ENCODE data around the gene ADAMTSL4.

- TF ChIP-seq POLR2A (IDR thresholded peaks at IDR 0.05; ENCODE audit: borderline replicate concordance, extremely low read depth, insufficient read depth, insufficient read length) (peak; percentile 52), POLR2AphosphoS5 (IDR thresholded peaks at IDR 0.05; ENCODE audit: low read depth, low read length) (peak; percentile 76), CTCF (IDR thresholded peaks at IDR 0.05 in 2 of 3, conservative IDR thresholded peaks at IDR 0.05 in 1 of 3; ENCODE audit: borderline replicate concordance in 1 of 3, insufficient read depth in 1 of 3, low read depth in 2 of 3, low read length in 2 of 3) (no peak), RAD21 (IDR thresholded peaks at IDR 0.05; ENCODE audit: low read depth) (no peak), TCF7L2 (IDR thresholded peaks at IDR 0.05; ENCODE audit: borderline replicate concordance, extremely low read depth, insufficient read depth, insufficient read length) (no peak), MAX (IDR thresholded peaks at IDR 0.05) (no peak), EZH2 (IDR thresholded peaks at IDR 0.05) (no peak), REST (IDR thresholded peaks at IDR 0.05; ENCODE audit: low read depth) (no peak), CEBPB (IDR thresholded peaks at IDR 0.05; ENCODE audit: low read depth) (no peak), JUND (IDR thresholded peaks at IDR 0.05) (no peak), ZNF274 (IDR thresholded peaks at IDR 0.05; ENCODE audit: low read depth, low read length) (no peak), ZBTB33 (IDR thresholded peaks at IDR 0.05; ENCODE audit: extremely low read depth, insufficient replicate concordance, low read length) (no peak)
Measured at GRCh38 chr1:150561254-150561973, 12.2 kb downstream of the ADAMTSL4 start.
